D721Med (cell line): ENCODE measurements around the gene LRRC19.
A peak's percentile ranks its signal among the peaks of the same experiment; 100 is the strongest.

Source experiments
- DNase-seq: peaks from one replicate; pipeline ENCODE4 v3.0.0; 2011; ENCODE audit warnings: low spot score; ENCODE audit not compliant: insufficient read length
- FAIRE-seq: peaks from 2 replicates; lab custom pipeline; 2011; peaks lifted over from hg19 to GRCh38; lab: Jason Lieb, UNC
- TF ChIP-seq, protein P1 (sequence below): IDR thresholded peaks from 2 replicates; pipeline ENCODE4 v1.5.1; 2012; ENCODE audit warnings: mild to moderate bottlenecking, control low read depth; ENCODE audit not compliant: insufficient read depth; ENCODE audit errors: missing control alignments

LRRC19 gene

DNA sequence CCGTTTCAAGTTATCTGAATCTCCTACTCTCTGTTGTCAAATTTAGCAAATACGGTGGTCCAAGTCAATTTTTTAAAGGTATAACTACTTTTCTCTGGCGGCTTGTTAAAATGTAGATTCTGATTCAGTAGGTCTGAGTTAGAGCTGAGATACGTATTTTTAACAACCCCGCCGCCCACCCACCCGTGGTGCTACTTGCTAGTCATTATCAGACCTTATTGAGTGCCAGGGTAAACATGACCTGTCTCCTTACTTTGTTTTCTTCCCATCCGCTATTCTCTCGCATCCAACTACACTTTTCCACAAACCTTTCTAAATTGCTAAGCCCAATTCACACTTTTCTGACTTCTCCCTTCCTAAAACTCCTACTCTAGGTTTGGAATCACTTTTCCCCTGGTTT, 57.7 kb downstream of the LRRC19 start:
- DNase-seq: no peak
- no peak for FAIRE-seq
- TF ChIP-seq, protein P1, sequence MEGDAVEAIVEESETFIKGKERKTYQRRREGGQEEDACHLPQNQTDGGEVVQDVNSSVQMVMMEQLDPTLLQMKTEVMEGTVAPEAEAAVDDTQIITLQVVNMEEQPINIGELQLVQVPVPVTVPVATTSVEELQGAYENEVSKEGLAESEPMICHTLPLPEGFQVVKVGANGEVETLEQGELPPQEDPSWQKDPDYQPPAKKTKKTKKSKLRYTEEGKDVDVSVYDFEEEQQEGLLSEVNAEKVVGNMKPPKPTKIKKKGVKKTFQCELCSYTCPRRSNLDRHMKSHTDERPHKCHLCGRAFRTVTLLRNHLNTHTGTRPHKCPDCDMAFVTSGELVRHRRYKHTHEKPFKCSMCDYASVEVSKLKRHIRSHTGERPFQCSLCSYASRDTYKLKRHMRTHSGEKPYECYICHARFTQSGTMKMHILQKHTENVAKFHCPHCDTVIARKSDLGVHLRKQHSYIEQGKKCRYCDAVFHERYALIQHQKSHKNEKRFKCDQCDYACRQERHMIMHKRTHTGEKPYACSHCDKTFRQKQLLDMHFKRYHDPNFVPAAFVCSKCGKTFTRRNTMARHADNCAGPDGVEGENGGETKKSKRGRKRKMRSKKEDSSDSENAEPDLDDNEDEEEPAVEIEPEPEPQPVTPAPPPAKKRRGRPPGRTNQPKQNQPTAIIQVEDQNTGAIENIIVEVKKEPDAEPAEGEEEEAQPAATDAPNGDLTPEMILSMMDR: no peak

DNA sequence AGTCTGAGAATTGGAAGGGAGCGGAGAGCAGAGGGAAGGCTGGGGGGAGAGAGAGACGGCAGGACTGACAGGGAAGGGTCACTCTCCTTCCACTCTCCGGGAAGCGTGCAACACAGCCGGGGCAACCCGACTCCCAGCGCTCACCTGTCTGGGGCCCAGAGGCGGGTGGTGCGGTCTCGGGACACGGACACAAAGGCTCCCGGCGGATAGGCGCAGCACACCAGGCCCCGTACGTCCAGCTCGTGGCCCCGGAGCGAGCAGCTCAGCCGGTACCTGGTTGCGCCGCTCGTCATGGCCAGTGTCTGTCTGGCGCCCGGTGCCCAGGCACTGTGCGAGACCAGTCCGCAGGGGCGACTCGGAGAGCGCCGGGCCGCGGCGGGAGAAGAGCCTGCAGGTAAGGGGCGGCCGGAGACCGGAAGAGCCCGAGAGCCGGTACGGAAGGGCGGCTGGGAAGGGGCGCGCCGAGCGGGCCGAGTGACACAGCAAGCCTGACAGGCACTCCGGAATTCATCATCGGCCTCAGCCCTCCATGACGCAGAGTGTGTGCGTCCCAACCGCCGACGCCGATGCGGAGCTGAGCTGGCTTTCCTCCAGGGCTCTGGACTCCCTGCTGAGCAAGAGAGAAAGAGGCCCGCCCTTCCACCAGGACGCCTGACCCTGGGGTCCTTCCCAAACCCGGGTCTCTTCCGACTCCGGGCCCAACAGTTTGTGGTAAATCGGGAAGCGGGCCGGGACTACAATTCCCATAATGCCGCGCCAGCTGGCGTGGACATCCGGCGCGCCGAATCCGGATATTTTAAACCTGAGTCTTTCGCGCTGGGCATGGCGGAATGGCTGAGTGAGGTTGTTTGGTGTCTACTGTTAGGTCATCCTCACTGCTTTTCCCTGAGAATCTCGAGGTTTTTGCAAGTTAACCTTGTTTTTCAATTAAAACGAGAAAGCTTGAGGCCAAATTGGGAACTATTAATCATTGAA, 58.4 kb downstream of the LRRC19 start, which contains the start of gene PLAA:
Gene PLAA, minus strand, starts transcription at position 490 of the 975 bp plus-strand sequence. Its CDS starts 197 bp downstream, at position 293.
- FAIRE-seq: no peak
- DNase-seq: peak; percentile 66
- TF ChIP-seq, protein P1: no peak

DNA sequence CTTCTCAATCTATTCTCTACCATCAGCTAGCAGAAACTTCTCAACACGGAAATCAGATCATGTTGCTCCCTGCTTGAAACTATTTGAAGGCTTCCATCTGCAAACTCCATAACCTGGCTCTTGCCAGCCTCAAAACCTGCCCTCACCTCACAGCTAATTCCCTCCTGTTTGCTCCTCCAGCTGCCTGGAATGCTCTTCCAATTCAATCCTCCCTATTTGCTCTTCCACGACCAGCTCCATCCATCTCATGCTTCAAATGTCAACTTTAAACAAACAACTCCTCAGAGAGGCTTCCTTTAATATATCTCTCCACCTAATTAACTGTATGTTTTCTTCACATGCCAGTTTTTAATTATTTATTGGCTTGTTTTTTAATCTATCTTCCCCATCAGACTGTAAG, 59.9 kb downstream of the LRRC19 start:
- TF ChIP-seq, protein P1: no peak
- no peak for DNase-seq
- FAIRE-seq: no peak
